GM21619 (cell line): ENCODE results near the gene CYP1A2.

ENCODE experiments used
- ATAC-seq: cut with Tn5 transposase; IDR thresholded peaks from one replicate; pipeline ENCODE4 v1.9.1; 2021; ENCODE audit not compliant: unreplicated experiment

CYP1A2 gene

GRCh38 chr15:74801311-74801997 lies 52.8 kb downstream of the CYP1A2 start:
- ATAC-seq, result no peak

- ATAC-seq, result no peak
These were observed 53.6 kb downstream of the CYP1A2 start for GRCh38 chr15:74802290-74802689.

GRCh38 chr15:74802862-74803447 lies 54.3 kb downstream of the CYP1A2 start:
- ATAC-seq, result no peak

- ATAC-seq, result no peak
These were observed 56.3 kb downstream of the CYP1A2 start for GRCh38 chr15:74804935-74805334.
